ENCODE data around the gene CARD6.
A peak's percentile ranks its signal among the peaks of the same experiment; 100 is the strongest.

CARD6 gene

GRCh38 chr5:40904994-40905306 lies 63.8 kb downstream of the CARD6 start:
- TF ChIP-seq CTCF (IDR thresholded peaks at IDR 0.05; ENCODE audit: low read depth, low read length) = no peak
- Histone ChIP-seq H3K4me3 (ENCODE audit: low read depth, low read length) (no peak overlapping the region), H3K27me3 (ENCODE audit: insufficient read depth, low read depth, severe bottlenecking) (no peaks in the 10 kb centered on the region), H3K9me3 (ENCODE audit: severe bottlenecking) (no peaks in the 10 kb centered on the region), H3K36me3 (no peaks in the 10 kb centered on the region), H3K27ac (no peak overlapping the region)
- no peak for DNase-seq

GRCh38 chr5:40906351-40906751 lies 65.2 kb downstream of the CARD6 start:
- no peak for DNase-seq
- no peak for TF ChIP-seq CTCF (IDR thresholded peaks at IDR 0.05; ENCODE audit: low read depth, low read length)
- H3K36me3 ChIP-seq = no peaks in the 10 kb centered on the region
- no peak overlapping the region for H3K27ac ChIP-seq
- H3K4me3 ChIP-seq (ENCODE audit: low read depth, low read length) = no peak overlapping the region
- no peaks in the 10 kb centered on the region for H3K27me3 ChIP-seq (ENCODE audit: insufficient read depth, low read depth, severe bottlenecking)
- no peaks in the 10 kb centered on the region for H3K9me3 ChIP-seq (ENCODE audit: severe bottlenecking)

- Histone ChIP-seq H3K27me3 (ENCODE audit: insufficient read depth, low read depth, severe bottlenecking) (no peaks in the 10 kb centered on the region), H3K36me3 (no peaks in the 10 kb centered on the region), H3K4me3 (ENCODE audit: low read depth, low read length) (no peak within 1 kb of the TSS), H3K9me3 (ENCODE audit: severe bottlenecking) (no peaks in the 10 kb centered on the region), H3K27ac (no peak within 1 kb of the TSS)
- DNase-seq = peak; percentile 11
- TF ChIP-seq CTCF (IDR thresholded peaks at IDR 0.05; ENCODE audit: low read depth, low read length) = no peak
Observed at GRCh38 chr5:40909264-40909663, 68.1 kb downstream of the CARD6 start, which contains the start of gene C7. Gene C7 (plus strand): TSS chr5:40909497. CDS start chr5:40909611, 114 bp downstream.

- DNase-seq = no peak
- H3K36me3 ChIP-seq = no peaks in the 10 kb centered on the region
- no peaks in the 10 kb centered on the region for H3K9me3 ChIP-seq (ENCODE audit: severe bottlenecking)
- H3K4me3 ChIP-seq (ENCODE audit: low read depth, low read length) = no peak overlapping the region
- H3K27me3 ChIP-seq (ENCODE audit: insufficient read depth, low read depth, severe bottlenecking) = no peaks in the 10 kb centered on the region
- TF ChIP-seq CTCF (IDR thresholded peaks at IDR 0.05; ENCODE audit: low read depth, low read length) = no peak
- H3K27ac ChIP-seq = no peak overlapping the region
Observed at GRCh38 chr5:40909723-40910122, 68.6 kb downstream of the CARD6 start.
